Mucosa of descending colon (tissue), 3 donors: ENCODE data around the gene CENPH. TPM values are rescaled to one million over a fixed set of nuclear protein-coding genes. Genes with fewer than 3 reads are reported as not detected.

ENCODE experiments used
- ATAC-seq: fragments of 200-7000 bp; cut with Tn5 transposase; one replicate; pipeline ENCODE4 v1.9.1; 2020; ENCODE audit warnings: mild to moderate bottlenecking, moderate library complexity
- DNase-seq, 3 donors: peaks; one replicate each; pipeline ENCODE4 v3.0.0-alpha.2; 2020
- H3K36me3 ChIP-seq: fragments of 200-600 bp; one replicate; pipeline ENCODE4 v1.8.0; 2021; ENCODE audit warnings: low read depth, mild to moderate bottlenecking
- H3K4me1 ChIP-seq: fragments of 200-600 bp; one replicate; pipeline ENCODE4 v1.8.0; 2021; ENCODE audit warnings: low read depth, mild to moderate bottlenecking
- H3K4me3 ChIP-seq: fragments of 200-600 bp; one replicate; pipeline ENCODE4 v1.8.0; 2021; ENCODE audit warnings: mild to moderate bottlenecking
- H3K9me3 ChIP-seq: fragments of 200-600 bp; one replicate; pipeline ENCODE4 v1.8.0; 2021; ENCODE audit warnings: mild to moderate bottlenecking
- CTCF ChIP-seq: fragments of 200-600 bp; IDR thresholded peaks from one replicate; pipeline ENCODE4 v1.8.0; 2022; ENCODE audit warnings: antibody characterized with exemption, mild to moderate bottlenecking
- intact Hi-C, 2 donors: fragments of 100-400 bp; cut with DNase I in 1 of 2; cut with micrococcal nuclease in 1 of 2; formaldehyde crosslinking; loops; one replicate each; pipeline versions ENCODE4 v1.11.0 to v1.11.1; 2022; cut with DNase I, micrococcal nuclease
- total RNA-seq, 3 donors: library from RNA; stranded (reverse); fragmentation: NEBNext Ultra II Directional in 2 of 3; extraction: Animal tissue kit (Norgen Biotek cat#: 25700) in 2 of 3; gene quantifications; one replicate each; pipeline versions ENCODE4 v1.2.1 to v1.2.4, GENCODE V29; 2021 to 2023
- donor health status: DM: no; HTN: no; CAD: no; lungs with moderate emphysema.
- donor health status: DM: no; HTN: no; CAD: no.
- donor health status: DM: no; HTN: yes; CAD: no.

The CENPH gene
- total RNA-seq, 3 donors from 2014 or later: 1.5 to 9.6 (median 1.6) TPM

- Histone ChIP-seq H3K9me3 (no peaks in the 10 kb centered on the region), H3K36me3 (no peaks in the 10 kb centered on the region), H3K4me3 (no peak overlapping the region), H3K4me1 (no peaks in the 10 kb centered on the region)
- intact Hi-C loops: no loop called here
- ATAC-seq (peak; percentile 24), DNase-seq (peak in 1 of 3 donors; percentile 20)
- no peak for TF ChIP-seq CTCF
Measured at GRCh38 chr5:69224520-69224919, 35.1 kb downstream of the CENPH start.

GRCh38 chr5:69225860-69226259, 36.5 kb downstream of the CENPH start:
- no peaks in the 10 kb centered on the region for H3K36me3 ChIP-seq
- no peak overlapping the region for H3K4me3 ChIP-seq
- DNase-seq (no peak), ATAC-seq (peak; percentile 89)
- TF ChIP-seq CTCF: no peak
- no peaks in the 10 kb centered on the region for H3K4me1 ChIP-seq
- no peaks in the 10 kb centered on the region for H3K9me3 ChIP-seq
- intact Hi-C loops: no loop called here

- no peak for ATAC-seq
- Histone ChIP-seq H3K4me3 (no peak overlapping the region), H3K4me1 (no peaks in the 10 kb centered on the region), H3K9me3 (no peaks in the 10 kb centered on the region), H3K36me3 (no peaks in the 10 kb centered on the region)
- TF ChIP-seq CTCF: no peak
- DNase-seq: no peak
- intact Hi-C loops: no loop called here
Measured at GRCh38 chr5:69230181-69230580, 40.8 kb downstream of the CENPH start.

- DNase-seq (no peak), ATAC-seq (no peak)
- no peak for TF ChIP-seq CTCF
- peaks cover 5% of the 10 kb centered on the region for H3K4me1 ChIP-seq
- no peaks in the 10 kb centered on the region for H3K9me3 ChIP-seq
- H3K36me3 ChIP-seq: no peaks in the 10 kb centered on the region
- intact Hi-C loops: no loop called here
- H3K4me3 ChIP-seq: no peak overlapping the region
Measured at GRCh38 chr5:69231281-69231680, 41.9 kb downstream of the CENPH start.

GRCh38 chr5:69231851-69232250, 42.5 kb downstream of the CENPH start:
- no peak for DNase-seq
- no peaks in the 10 kb centered on the region for H3K9me3 ChIP-seq
- no peak overlapping the region for H3K4me3 ChIP-seq
- intact Hi-C loops: no loop called here
- no peak for ATAC-seq
- no peaks in the 10 kb centered on the region for H3K36me3 ChIP-seq
- no peak for TF ChIP-seq CTCF
- H3K4me1 ChIP-seq: peaks cover 9% of the 10 kb centered on the region
